NCI-H146 (cell line): ENCODE measurements around the gene NGF.

Experiments used
- DNase-seq: peaks from one replicate; lab custom pipeline; 2025; lab: John Stamatoyannopoulos, UW

Gene NGF

DNA sequence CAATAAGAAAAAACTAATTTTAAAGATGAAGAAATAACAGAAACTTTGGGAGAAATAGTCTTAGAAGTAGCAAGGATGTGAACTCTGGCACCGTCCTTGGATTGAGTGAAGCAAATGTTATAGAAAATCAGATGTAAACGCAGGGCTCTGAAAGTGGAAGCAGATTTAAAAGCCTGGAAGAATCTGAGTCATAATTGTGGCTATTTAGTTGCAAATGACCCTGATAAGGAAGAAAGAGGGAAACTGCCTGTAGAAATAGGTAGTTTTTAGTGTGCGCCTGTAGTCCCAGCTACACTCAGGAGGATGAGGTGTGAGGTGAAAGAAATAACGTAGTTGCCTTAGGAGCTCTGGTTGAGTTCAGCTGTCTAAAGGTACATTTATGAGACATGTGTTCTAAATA, 101.0 kb downstream of the NGF start:
- no peak for DNase-seq
